GM18867 (cell line): ENCODE data around the gene BCKDK.
A peak's percentile ranks its signal among the peaks of the same experiment; 100 is the strongest.
"Not testable (repeated sequence)": the region's sequence is repeated elsewhere in the genome, so short reads cannot be mapped to it uniquely, and the experiment has no call there.

Source experiments
- ATAC-seq: cut with Tn5 transposase; IDR thresholded peaks from one replicate; pipeline ENCODE4 v1.9.1; 2021; ENCODE audit warnings: mild to moderate bottlenecking, moderate library complexity; ENCODE audit not compliant: unreplicated experiment

Gene BCKDK

GRCh38 chr16:31094424-31095120 is 13.6 kb upstream of the BCKDK start, which contains the start of gene VKORC1:
TSS of gene VKORC1 (minus strand) at chr16:31094797. CDS start at chr16:31094729, 68 bp downstream.
- ATAC-seq: peak; percentile 83

- no peak for ATAC-seq
These were observed 8.1 kb upstream of the BCKDK start for GRCh38 chr16:31099860-31100638.

GRCh38 chr16:31100876-31101641 is 7.1 kb upstream of the BCKDK start:
- not testable (repeated sequence) for ATAC-seq

- ATAC-seq: peak; percentile 37
These were observed 2.4 kb upstream of the BCKDK start for GRCh38 chr16:31105677-31106213.

DNA sequence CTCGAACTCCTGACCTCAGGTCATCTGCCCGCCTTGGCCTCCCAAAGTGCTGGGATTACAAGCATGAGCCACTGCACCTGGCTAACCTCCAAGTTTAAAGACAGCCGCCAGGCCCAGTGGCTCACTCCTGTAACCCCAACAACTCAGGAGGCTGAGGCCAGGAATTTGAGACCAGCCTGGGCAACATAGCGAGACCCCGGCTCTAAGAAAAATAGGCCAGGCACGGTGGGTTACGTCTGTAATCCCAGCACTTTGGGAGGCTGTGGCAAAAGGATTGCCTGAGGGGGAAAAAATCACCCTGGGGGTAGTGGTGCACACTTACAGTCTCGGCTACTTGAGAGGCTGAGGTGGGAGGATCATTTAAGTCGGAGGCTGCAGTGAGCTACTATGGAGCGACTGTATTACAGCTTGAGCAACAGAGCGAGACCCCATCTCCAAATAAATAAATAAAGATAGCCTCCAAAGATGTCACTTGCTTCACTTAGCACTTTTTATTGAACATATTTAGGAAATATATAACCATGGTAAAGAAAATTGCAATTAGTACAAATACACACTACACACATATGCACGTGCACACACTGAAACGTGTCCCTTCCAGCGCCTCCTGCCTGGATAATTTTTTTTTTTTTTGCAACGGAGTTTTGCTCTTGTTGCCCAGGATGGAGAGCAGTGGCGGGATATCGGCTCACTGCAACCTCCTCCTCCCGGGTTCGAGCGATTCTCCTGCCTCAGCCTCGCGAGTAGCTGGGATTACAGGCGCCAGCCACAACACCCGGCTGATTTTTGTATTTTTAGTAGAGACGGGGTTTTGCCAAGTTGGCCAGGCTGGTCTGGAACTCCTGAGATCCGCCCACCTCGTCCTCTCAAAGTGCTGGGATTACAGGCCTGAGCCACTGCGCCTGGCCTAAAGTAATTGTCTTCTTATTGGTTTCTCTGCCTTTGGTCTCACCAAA is 1.4 kb upstream of the BCKDK start:
- ATAC-seq: no peak

- peak; percentile 56 for ATAC-seq
These were observed 720 bp upstream of the BCKDK start for GRCh38 chr16:31107465-31107867.

GRCh38 chr16:31108794-31109558 is 790 bp downstream of the BCKDK start:
- no peak for ATAC-seq

DNA sequence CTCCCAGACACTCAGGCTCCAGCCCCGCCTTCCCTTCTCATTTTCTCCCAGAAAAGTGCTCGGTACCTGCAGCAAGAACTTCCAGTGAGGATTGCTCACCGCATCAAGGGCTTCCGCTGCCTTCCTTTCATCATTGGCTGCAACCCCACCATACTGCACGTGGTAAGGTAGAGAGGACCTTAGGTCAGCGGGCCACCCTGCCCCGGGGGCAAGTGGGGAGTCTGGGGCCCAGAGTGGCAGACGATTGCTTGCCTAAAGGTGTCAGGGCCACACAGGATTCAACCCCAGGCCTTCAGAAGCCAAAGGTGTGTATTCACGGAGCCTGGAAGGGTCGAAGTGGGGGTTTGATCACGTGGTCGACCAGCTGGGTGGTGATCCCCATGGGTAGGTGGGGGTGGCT is 1.4 kb downstream of the BCKDK start:
- no peak for ATAC-seq

DNA sequence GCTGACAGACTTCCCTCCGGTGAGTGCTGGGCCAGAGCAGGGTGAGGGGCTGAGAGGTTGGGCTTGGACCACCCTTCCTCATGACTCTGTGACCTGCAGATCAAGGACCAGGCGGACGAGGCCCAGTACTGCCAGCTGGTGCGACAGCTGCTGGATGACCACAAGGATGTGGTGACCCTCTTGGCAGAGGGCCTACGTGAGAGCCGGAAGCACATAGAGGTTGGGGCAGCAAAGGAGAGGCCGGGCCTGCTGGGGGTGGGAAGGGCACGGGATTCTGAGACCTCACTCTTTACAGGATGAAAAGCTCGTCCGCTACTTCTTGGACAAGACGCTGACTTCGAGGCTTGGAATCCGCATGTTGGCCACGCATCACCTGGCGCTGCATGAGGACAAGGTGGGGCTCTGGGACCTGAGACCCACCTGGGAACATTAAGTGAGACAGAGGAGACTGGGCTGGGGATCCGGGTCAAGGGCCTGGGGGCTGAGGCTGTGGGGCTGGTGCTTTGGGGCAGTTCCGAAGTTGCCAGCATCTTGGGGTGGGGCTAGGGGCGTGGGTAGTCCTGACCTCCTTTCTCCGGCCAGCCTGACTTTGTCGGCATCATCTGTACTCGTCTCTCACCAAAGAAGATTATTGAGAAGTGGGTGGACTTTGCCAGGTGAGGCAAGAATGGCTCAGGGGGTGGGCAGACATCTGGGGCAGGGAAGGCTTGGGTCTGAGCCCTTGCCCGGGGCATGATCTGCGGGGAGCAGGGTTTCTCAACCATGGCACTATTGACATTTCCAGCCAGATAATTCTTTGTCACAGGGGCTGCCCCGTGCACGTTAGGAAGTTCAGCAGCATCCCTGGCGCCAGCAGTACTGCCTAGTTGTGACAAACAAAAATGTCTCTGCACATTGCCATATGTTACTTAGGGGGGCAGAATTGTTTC is 2.2 kb downstream of the BCKDK start:
- no peak for ATAC-seq

GRCh38 chr16:31111881-31112466 is 3.8 kb downstream of the BCKDK start:
- no peak for ATAC-seq

DNA sequence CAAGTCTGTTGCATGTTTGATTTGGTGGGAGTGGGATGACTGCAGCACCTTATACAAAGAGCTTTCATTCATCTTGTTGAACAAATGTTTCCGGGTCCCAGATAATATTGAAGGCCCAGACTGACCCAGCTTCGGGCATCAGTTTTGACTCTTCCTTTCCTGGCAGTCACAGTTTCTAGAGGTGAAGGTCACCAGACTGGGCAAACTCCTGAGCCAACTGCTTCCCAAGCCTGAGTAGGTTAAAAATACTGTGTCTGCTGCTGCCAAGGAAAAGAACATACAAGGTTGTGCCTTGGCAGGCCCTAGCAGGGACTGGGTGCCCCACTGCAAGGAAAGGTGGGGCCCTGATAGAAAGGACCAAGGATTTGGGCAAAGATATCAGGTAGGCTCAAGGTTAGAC is 4.5 kb downstream of the BCKDK start:
- ATAC-seq: no peak

DNA sequence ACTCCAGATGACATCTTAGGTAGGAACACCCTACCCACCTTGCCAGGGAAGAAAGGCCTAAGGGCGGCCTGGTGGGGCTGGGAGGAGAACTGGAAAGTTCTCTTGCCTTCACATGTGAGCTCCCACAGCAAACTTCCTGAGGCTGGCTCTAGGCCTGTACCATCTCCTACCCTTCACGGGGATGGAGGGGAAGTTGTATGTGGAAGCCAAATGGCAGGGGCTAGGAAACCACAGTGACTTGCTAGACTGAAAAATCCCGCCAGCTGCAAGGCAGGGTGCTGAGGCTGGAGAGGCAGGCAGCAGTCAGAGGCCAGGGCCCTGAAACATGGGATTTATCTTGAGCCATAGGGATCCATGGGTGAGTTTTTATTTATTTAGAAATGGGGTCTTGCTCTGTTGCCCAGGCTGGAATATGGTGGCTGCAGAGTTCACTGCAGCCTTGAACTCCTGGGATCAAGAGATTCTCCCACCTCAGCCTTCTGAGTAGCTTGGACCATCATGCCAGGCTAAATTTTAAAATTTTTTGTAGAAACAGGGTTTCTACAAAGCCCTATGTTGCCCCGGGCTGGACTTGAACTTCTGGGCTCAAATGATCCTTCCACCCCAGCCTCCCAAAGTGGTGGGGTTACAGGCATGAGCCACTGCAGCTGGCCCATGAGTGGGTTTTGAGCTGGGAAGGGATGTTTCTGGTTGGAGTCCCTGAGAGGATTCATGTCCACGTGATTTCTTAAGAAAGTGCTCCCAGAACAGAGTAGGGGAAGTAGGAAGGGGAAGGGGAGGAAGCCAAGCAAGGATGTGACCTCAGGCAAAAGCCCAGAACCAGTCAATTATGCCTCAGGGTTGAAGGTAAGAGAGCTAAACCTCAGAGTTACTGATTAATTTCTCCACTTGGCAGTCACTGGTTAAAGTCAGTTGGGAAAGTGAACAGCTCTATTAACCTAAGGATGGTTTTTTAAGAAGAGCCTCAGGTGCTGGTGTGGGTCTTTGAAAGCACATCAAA is 5.2 kb downstream of the BCKDK start:
- ATAC-seq: no peak

DNA sequence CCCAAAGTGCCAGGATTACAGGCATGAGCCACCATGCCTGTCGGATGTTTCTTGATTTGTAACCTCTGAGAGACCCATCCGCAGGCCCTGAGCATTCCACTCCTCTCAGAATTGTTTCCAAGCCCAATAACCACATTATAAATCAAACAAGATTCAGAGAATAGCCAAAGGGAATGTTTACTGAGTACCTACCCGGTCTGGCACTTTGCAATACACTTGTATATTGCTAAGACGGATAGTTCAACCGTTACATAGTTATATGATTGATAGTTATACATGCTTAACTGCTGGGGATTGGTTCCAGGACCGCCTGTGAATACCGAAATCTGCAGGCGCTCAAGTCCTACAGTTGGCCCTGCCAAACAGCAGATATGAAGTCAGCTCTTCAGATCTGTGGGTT is 6.3 kb downstream of the BCKDK start:
- ATAC-seq: no peak

DNA sequence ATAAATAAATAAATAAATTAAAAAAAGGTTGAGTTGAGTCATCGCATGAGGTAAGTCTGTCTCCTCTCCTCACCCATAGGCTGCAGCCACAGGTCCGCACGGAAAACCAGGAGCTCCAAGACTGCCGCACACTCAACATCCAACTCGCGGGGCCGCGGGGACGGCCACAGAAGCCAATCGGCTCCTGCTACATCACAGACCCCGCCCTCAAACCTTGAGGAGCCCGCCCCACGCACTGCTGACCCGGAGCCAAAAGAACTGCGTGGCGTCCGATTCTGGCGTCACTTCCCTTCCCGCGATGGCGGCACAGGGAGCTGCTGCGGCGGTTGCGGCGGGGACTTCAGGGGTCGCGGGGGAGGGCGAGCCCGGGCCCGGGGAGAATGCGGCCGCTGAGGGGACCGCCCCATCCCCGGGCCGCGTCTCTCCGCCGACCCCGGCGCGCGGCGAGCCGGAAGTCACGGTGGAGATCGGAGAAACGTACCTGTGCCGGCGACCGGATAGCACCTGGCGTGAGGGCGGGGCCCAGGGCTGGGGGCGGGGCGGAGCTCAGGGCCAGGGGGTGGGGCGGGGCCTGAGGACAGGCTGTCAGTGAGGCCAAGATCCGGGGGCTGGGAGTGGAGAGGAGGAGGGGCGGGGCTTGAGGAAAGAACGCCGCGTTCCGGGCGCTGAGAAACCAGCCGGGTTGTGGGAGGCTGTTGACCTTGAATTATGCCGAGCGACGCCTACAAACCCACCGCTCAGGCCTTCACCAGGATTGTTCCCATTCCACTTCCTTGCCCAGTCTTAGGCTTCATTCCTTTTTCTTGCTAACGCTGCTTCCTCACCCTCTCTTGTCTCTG is 9.4 kb downstream of the BCKDK start, which contains the start of gene KAT8:
KAT8 (plus strand) TSS at position 281 of the 839 bp plus-strand sequence; CDS start at position 299, 18 bp downstream.
- ATAC-seq: peak; percentile 86

DNA sequence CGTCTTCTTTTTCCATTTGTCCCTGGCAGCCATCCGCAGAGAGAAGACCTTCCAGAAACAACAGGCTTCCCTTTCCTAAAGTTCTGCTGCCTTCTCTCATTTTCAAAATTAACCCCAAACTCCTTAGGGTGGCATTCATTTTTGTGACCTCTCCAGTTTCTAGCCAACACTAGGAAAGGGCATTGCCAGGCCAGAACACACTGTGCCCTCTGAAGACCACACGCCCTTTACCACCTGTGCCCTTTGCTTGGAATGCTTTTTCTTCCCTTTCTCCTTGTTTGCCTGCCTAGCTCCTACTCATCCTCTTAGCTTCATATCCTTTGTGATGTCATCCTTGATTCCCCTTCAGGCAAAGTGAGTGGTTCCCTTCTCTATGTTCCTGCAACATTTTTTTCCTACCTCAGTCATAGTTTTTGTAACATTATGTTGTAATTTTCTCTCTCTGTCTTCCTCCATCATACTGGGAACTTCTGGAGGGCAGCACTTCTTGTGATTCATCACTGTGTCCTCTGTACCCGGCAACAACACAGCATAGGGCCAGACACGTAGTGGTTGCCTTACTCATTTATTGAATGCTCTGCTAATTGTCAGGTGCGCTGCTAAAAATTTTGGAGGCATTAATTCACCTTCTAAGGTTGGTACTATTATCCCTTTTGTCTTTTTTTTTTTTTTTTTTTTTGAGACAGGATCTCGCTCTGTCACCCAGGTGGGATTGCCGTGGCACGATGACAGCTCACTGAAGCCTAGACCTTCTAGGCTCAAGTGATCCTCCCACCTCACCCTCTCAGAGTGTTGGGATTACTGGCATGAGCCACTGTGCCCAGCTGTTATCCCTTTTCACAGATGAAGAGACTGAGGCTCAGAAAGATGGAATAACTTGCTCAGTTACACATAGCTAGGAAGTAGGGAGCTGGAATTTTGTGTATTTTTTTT is 10.3 kb downstream of the BCKDK start:
- no peak for ATAC-seq
